HL-60 (cell line): ENCODE results near the gene CKAP2L.

ENCODE experiments used
- DNase-seq, 2 experiments: peaks; one replicate each; pipeline ENCODE4 v3.0.0-alpha.2; 2010 to 2020; ENCODE audit warnings: low read depth in 1 of 2, low spot score in 1 of 2
- H3K27ac ChIP-seq: fragments of 250-450 bp; sonication (Bioruptor Pico); replicated peaks from 2 replicates; pipeline ENCODE4 v1.5.1; 2020; ENCODE audit warnings: mild to moderate bottlenecking, moderate library complexity
- H3K27me3 ChIP-seq: fragments of 250-450 bp; sonication (Bioruptor Pico); 2 replicates; pipeline ENCODE4 v1.5.1; 2021; ENCODE audit warnings: mild to moderate bottlenecking, moderate library complexity; ENCODE audit not compliant: insufficient read depth, poor library complexity, severe bottlenecking
- H3K4me3 ChIP-seq: replicated peaks from 2 replicates; pipeline ENCODE4 v1.5.1; 2011; ENCODE audit warnings: mild to moderate bottlenecking, control low read depth, low read length; ENCODE audit not compliant: insufficient read depth
- GABPA ChIP-seq: IDR thresholded peaks from 2 replicates; pipeline ENCODE4 v1.6.1; 2012; ENCODE audit warnings: low read depth
- POLR2AphosphoS5 ChIP-seq: IDR thresholded peaks from 2 replicates; pipeline ENCODE4 v1.6.1; 2012; ENCODE audit warnings: low read depth
- SPI1 ChIP-seq: IDR thresholded peaks from 2 replicates; pipeline ENCODE4 v1.6.1; 2012; ENCODE audit warnings: low read depth, mild to moderate bottlenecking, borderline replicate concordance
- TF ChIP-seq, protein P1 (sequence below): IDR thresholded peaks from one replicate; pipeline ENCODE4 v1.5.1; 2011; ENCODE audit warnings: low read length, control low read depth, inconsistent platforms; ENCODE audit not compliant: insufficient read depth
- TF ChIP-seq, protein P2 (sequence below): IDR thresholded peaks from 2 replicates; pipeline ENCODE4 v1.6.1; 2012; ENCODE audit warnings: low read depth; ENCODE audit not compliant: insufficient replicate concordance

Gene CKAP2L

GRCh38 chr2:112703684-112704083 lies 60.7 kb downstream of the CKAP2L start:
- DNase-seq, result no peak
- Histone ChIP-seq H3K27ac (no peak overlapping the region), H3K4me3 (no peak overlapping the region), H3K27me3 (no peaks in the 10 kb centered on the region)
- TF ChIP-seq, protein P1, sequence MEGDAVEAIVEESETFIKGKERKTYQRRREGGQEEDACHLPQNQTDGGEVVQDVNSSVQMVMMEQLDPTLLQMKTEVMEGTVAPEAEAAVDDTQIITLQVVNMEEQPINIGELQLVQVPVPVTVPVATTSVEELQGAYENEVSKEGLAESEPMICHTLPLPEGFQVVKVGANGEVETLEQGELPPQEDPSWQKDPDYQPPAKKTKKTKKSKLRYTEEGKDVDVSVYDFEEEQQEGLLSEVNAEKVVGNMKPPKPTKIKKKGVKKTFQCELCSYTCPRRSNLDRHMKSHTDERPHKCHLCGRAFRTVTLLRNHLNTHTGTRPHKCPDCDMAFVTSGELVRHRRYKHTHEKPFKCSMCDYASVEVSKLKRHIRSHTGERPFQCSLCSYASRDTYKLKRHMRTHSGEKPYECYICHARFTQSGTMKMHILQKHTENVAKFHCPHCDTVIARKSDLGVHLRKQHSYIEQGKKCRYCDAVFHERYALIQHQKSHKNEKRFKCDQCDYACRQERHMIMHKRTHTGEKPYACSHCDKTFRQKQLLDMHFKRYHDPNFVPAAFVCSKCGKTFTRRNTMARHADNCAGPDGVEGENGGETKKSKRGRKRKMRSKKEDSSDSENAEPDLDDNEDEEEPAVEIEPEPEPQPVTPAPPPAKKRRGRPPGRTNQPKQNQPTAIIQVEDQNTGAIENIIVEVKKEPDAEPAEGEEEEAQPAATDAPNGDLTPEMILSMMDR, result no peak

DNA sequence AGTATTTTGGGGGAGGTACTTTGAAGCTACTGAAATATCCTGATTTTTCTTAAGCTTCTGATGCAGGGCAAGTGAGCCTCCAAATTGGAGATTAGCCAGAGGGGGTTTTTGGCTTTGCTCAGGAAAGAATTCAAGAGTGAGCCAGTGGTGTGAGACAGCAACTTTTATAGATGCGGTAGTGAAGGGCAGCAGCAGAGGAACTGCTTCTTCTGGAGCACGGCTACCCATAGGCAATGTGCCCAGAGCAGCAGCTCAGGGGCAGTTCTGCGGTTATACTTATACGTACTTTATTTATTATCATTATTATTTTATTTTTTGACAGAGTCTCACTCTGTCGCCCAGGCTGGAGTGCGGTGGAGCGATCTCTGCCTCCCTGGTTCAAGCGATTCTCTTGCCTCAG lies 63.4 kb downstream of the CKAP2L start:
- DNase-seq, result peak in 1 of 2 experiments; percentile 65
- Histone ChIP-seq H3K4me3 (no peak overlapping the region), H3K27me3 (no peaks in the 10 kb centered on the region), H3K27ac (peak overlapping the region; percentile 73)
- TF ChIP-seq SPI1, result peak; percentile 70; the same call in 1 of the 2 replicates
- TF ChIP-seq, protein P1, result no peak

- peak; percentile 66 to 69 for DNase-seq
- Histone ChIP-seq H3K27me3 (no peaks in the 10 kb centered on the region), H3K4me3 (no peak overlapping the region), H3K27ac (peak overlapping the region; percentile 73)
- TF ChIP-seq SPI1 (no peak; the same call in 1 of the 2 replicates), POLR2AphosphoS5 (no peak; the same call in 1 of the 2 replicates), GABPA (no peak)
- TF ChIP-seq, protein P2, sequence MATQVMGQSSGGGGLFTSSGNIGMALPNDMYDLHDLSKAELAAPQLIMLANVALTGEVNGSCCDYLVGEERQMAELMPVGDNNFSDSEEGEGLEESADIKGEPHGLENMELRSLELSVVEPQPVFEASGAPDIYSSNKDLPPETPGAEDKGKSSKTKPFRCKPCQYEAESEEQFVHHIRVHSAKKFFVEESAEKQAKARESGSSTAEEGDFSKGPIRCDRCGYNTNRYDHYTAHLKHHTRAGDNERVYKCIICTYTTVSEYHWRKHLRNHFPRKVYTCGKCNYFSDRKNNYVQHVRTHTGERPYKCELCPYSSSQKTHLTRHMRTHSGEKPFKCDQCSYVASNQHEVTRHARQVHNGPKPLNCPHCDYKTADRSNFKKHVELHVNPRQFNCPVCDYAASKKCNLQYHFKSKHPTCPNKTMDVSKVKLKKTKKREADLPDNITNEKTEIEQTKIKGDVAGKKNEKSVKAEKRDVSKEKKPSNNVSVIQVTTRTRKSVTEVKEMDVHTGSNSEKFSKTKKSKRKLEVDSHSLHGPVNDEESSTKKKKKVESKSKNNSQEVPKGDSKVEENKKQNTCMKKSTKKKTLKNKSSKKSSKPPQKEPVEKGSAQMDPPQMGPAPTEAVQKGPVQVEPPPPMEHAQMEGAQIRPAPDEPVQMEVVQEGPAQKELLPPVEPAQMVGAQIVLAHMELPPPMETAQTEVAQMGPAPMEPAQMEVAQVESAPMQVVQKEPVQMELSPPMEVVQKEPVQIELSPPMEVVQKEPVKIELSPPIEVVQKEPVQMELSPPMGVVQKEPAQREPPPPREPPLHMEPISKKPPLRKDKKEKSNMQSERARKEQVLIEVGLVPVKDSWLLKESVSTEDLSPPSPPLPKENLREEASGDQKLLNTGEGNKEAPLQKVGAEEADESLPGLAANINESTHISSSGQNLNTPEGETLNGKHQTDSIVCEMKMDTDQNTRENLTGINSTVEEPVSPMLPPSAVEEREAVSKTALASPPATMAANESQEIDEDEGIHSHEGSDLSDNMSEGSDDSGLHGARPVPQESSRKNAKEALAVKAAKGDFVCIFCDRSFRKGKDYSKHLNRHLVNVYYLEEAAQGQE, result no peak
- TF ChIP-seq, protein P1, result no peak
Observed at GRCh38 chr2:112699984-112700667, 64.3 kb downstream of the CKAP2L start.

DNA sequence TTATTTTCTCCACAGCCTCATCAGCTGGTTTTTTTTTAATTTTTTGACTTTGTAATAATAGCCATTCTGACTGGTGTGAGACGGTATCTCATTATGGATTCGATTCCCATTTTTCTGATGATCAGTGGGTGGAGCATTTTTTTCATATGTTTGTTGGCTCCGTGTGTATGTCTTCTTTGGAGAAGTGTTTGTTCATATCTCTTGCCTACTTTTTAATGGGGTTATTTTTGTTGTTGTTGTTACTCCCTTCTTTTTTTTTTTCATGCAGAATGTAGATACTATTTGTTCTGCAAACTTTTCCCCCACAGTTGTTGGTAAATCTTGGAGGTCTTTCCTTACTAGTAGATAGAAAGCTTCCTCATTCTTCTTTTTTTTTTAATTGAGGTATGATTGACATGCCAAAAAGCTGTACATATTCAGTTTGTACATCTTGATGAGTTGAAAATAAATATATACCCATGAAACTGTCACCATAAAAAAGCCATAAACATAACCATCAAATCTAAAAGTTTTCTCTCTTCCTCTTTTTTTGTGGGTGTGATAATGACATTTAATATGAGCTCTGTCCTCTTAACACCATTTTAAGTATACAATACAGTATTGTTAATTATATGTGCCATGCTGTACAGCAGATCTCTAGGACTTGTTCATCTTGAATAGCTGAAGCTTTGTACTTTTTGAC lies 65.4 kb downstream of the CKAP2L start:
- Histone ChIP-seq H3K4me3 (no peak overlapping the region), H3K27me3 (no peaks in the 10 kb centered on the region), H3K27ac (peak overlapping the region; percentile 73)
- DNase-seq, result no peak
- TF ChIP-seq SPI1 (peak; percentile 80), POLR2AphosphoS5 (no peak)

- DNase-seq, result no peak
- TF ChIP-seq, protein P2, result no peak
- TF ChIP-seq SPI1, result no peak
- TF ChIP-seq POLR2AphosphoS5, result no peak
- TF ChIP-seq, protein P1, result no peak
- TF ChIP-seq GABPA, result no peak
- Histone ChIP-seq H3K27ac (no peak overlapping the region), H3K4me3 (no peak overlapping the region), H3K27me3 (no peaks in the 10 kb centered on the region)
Observed at GRCh38 chr2:112694182-112694581, 70.2 kb downstream of the CKAP2L start.
